ENCODE results near the gene FAM120B.

FAM120B gene

DNA sequence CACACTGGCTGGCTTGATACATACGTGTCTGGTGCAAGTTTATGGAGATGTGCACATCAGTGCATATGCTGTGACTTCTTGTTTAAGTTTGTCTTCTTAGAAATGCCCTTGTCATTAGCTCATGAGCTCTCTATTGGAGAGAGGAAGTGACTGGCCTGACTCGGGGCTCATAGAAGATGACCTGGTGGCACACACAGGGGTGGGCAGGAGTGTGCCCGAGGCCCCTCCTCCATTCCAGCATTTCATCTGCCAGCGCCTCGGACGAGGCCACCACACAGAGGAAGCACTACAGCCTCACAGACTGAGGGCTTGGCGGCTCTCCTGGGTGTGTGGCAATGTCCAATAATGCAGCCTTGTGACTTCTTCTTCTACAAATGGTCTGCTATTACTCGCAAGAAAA, 109.7 kb downstream of the FAM120B start:
- no peaks in the 10 kb centered on the region for H3K9me3 ChIP-seq (ENCODE audit: insufficient read depth, low read length)
- no peaks in the 10 kb centered on the region for H3K4me1 ChIP-seq (ENCODE audit: low read length)
- H3K27ac ChIP-seq (ENCODE audit: low read length): no peak overlapping the region
- H3K4me2 ChIP-seq (ENCODE audit: low read length): no peak overlapping the region
- no peak overlapping the region for H2AFZ ChIP-seq (ENCODE audit: low read depth, low read length)
- no peaks in the 10 kb centered on the region for H3K79me2 ChIP-seq (ENCODE audit: low read length)
- no peak overlapping the region for H3K4me3 ChIP-seq (ENCODE audit: low read length)
- TF ChIP-seq EZH2phosphoT487 (IDR thresholded peaks at IDR 0.05; ENCODE audit: low read depth): no peak
- TF ChIP-seq, protein P1, sequence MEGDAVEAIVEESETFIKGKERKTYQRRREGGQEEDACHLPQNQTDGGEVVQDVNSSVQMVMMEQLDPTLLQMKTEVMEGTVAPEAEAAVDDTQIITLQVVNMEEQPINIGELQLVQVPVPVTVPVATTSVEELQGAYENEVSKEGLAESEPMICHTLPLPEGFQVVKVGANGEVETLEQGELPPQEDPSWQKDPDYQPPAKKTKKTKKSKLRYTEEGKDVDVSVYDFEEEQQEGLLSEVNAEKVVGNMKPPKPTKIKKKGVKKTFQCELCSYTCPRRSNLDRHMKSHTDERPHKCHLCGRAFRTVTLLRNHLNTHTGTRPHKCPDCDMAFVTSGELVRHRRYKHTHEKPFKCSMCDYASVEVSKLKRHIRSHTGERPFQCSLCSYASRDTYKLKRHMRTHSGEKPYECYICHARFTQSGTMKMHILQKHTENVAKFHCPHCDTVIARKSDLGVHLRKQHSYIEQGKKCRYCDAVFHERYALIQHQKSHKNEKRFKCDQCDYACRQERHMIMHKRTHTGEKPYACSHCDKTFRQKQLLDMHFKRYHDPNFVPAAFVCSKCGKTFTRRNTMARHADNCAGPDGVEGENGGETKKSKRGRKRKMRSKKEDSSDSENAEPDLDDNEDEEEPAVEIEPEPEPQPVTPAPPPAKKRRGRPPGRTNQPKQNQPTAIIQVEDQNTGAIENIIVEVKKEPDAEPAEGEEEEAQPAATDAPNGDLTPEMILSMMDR (IDR thresholded peaks at IDR 0.05; ENCODE audit: low read depth, low read length): no peak
- no peak overlapping the region for H3K9ac ChIP-seq (ENCODE audit: low read length)
- H3K36me3 ChIP-seq (replicated peaks; ENCODE audit: low read depth, low read length): no peaks in the 10 kb centered on the region
- H4K20me1 ChIP-seq (ENCODE audit: insufficient read depth, low read length): no peaks in the 10 kb centered on the region
- H3K27me3 ChIP-seq (ENCODE audit: low read depth, low read length): no peaks in the 10 kb centered on the region

DNA sequence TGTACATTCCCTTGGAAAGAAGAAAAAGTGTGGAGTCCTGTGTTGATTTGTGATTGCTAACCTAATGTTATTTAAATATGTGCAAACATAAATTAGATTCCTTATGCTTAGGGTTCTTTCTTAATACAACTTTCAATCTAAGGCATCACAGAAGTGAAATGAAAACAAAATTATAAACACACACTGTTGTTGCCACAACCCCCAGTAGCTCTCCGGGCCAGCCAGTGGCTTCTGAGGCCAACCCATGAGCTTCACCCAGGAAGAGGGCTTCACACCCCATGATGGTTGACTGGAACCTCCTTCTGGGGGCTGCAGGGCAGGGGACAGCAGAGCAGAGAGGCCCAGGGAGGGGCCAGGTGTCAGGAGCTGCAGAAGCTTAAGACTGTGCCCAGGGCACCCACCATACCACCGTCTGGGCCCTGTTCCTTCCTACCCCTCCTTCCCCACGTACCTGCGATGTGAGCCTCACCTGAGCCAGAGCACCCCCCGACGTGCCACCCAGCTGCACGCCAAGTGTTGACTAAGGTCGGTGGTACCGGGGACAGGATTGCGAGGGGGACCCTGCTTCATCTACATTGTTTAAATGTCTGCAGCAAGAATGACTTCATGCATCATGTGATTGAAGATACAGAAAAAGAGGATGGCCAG, 110.5 kb downstream of the FAM120B start:
- no peak overlapping the region for H3K4me3 ChIP-seq (ENCODE audit: low read length)
- H3K4me1 ChIP-seq (ENCODE audit: low read length): no peaks in the 10 kb centered on the region
- H3K9me3 ChIP-seq (ENCODE audit: insufficient read depth, low read length): no peaks in the 10 kb centered on the region
- no peaks in the 10 kb centered on the region for H3K27me3 ChIP-seq (ENCODE audit: low read depth, low read length)
- no peak overlapping the region for H3K4me2 ChIP-seq (ENCODE audit: low read length)
- no peaks in the 10 kb centered on the region for H3K79me2 ChIP-seq (ENCODE audit: low read length)
- no peak overlapping the region for H3K9ac ChIP-seq (ENCODE audit: low read length)
- no peak overlapping the region for H3K27ac ChIP-seq (ENCODE audit: low read length)
- no peaks in the 10 kb centered on the region for H3K36me3 ChIP-seq (replicated peaks; ENCODE audit: low read depth, low read length)
- H2AFZ ChIP-seq (ENCODE audit: low read depth, low read length): no peak overlapping the region
- H4K20me1 ChIP-seq (ENCODE audit: insufficient read depth, low read length): no peaks in the 10 kb centered on the region
- TF ChIP-seq, protein P1 (IDR thresholded peaks at IDR 0.05; ENCODE audit: low read depth, low read length): no peak
- TF ChIP-seq EZH2phosphoT487 (IDR thresholded peaks at IDR 0.05; ENCODE audit: low read depth): no peak

DNA sequence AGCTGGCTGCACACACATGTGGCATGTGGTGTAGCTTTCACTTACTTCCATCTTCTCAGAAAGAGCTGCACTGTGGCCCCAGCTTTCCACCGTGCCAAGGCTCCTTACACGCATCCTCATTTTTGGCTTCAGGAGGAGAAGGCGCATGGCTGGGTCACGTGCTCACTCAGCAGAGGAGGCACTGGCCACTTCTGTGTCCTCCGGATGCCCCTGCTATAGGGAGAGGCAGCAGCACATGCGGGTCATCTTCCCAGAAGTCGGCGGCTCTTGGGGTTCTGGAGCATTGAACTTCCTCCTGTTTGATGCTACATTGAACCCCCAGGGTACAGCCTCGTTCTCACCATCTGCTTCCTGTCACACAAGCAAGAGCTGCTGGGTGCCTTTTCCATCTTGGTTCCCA, 111.3 kb downstream of the FAM120B start:
- no peaks in the 10 kb centered on the region for H3K27me3 ChIP-seq (ENCODE audit: low read depth, low read length)
- no peak overlapping the region for H3K4me3 ChIP-seq (ENCODE audit: low read length)
- no peak overlapping the region for H3K9ac ChIP-seq (ENCODE audit: low read length)
- H3K4me1 ChIP-seq (ENCODE audit: low read length): no peaks in the 10 kb centered on the region
- no peaks in the 10 kb centered on the region for H3K9me3 ChIP-seq (ENCODE audit: insufficient read depth, low read length)
- no peak for TF ChIP-seq EZH2phosphoT487 (IDR thresholded peaks at IDR 0.05; ENCODE audit: low read depth)
- TF ChIP-seq, protein P1 (IDR thresholded peaks at IDR 0.05; ENCODE audit: low read depth, low read length): no peak
- no peak overlapping the region for H3K4me2 ChIP-seq (ENCODE audit: low read length)
- H3K36me3 ChIP-seq (replicated peaks; ENCODE audit: low read depth, low read length): no peaks in the 10 kb centered on the region
- H3K79me2 ChIP-seq (ENCODE audit: low read length): no peaks in the 10 kb centered on the region
- H3K27ac ChIP-seq (ENCODE audit: low read length): no peak overlapping the region
- no peak overlapping the region for H2AFZ ChIP-seq (ENCODE audit: low read depth, low read length)
- H4K20me1 ChIP-seq (ENCODE audit: insufficient read depth, low read length): no peaks in the 10 kb centered on the region

GRCh38 chr6:170420283-170420682, 113.7 kb downstream of the FAM120B start:
- Histone ChIP-seq H3K27me3 (ENCODE audit: low read depth, low read length) (peaks cover 7% of the 10 kb centered on the region; the same call in 1 of the 2 replicates), H3K9ac (ENCODE audit: low read length) (no peak overlapping the region)

More at GRCh38 chr6:170420283-170420682, 113.7 kb downstream of the FAM120B start:
- Histone ChIP-seq H3K27ac (ENCODE audit: low read length) (no peak overlapping the region), H3K4me2 (ENCODE audit: low read length) (no peak overlapping the region), H2AFZ (ENCODE audit: low read depth, low read length) (no peak overlapping the region), H3K79me2 (ENCODE audit: low read length) (no peaks in the 10 kb centered on the region), H3K36me3 (replicated peaks; ENCODE audit: low read depth, low read length) (no peaks in the 10 kb centered on the region), H3K4me1 (ENCODE audit: low read length) (peaks cover 5% of the 10 kb centered on the region; the same call in 1 of the 2 replicates), H3K9me3 (ENCODE audit: insufficient read depth, low read length) (no peaks in the 10 kb centered on the region), H4K20me1 (ENCODE audit: insufficient read depth, low read length) (no peaks in the 10 kb centered on the region), H3K4me3 (ENCODE audit: low read length) (no peak overlapping the region)
- no peak for TF ChIP-seq EZH2phosphoT487 (IDR thresholded peaks at IDR 0.05; ENCODE audit: low read depth)
- TF ChIP-seq, protein P1 (IDR thresholded peaks at IDR 0.05; ENCODE audit: low read depth, low read length): no peak
